ENCODE measurements around the gene ARHGEF40.

ARHGEF40 gene

GRCh38 chr14:21084396-21084795 is 14.3 kb downstream of the ARHGEF40 start:
- Histone ChIP-seq H3K36me3 (ENCODE audit: control insufficient read depth, insufficient read depth, low read length) (peaks cover 44% of the 10 kb centered on the region), H3K4me3 (ENCODE audit: low read length) (no peak overlapping the region), H3K4me1 (ENCODE audit: control insufficient read depth, insufficient read depth, low read length) (no peaks in the 10 kb centered on the region), H3K27ac (ENCODE audit: low read depth, low read length) (no peak overlapping the region), H3K27me3 (ENCODE audit: control insufficient read depth, insufficient read depth, low read length) (no peaks in the 10 kb centered on the region), H3K9ac (ENCODE audit: low read length) (no peak overlapping the region)

GRCh38 chr14:21084998-21085853 is 15.1 kb downstream of the ARHGEF40 start:
- no peak overlapping the region for H3K9ac ChIP-seq (ENCODE audit: low read length)
- H3K27ac ChIP-seq (ENCODE audit: low read depth, low read length), result peak overlapping the region; percentile 33
- peaks cover 37% of the 10 kb centered on the region for H3K36me3 ChIP-seq (ENCODE audit: control insufficient read depth, insufficient read depth, low read length)
- H3K4me1 ChIP-seq (ENCODE audit: control insufficient read depth, insufficient read depth, low read length), result no peaks in the 10 kb centered on the region
- H3K4me3 ChIP-seq (ENCODE audit: low read length), result no peak overlapping the region
- no peaks in the 10 kb centered on the region for H3K27me3 ChIP-seq (ENCODE audit: control insufficient read depth, insufficient read depth, low read length)

GRCh38 chr14:21086908-21087293 is 16.8 kb downstream of the ARHGEF40 start:
- Histone ChIP-seq H3K27ac (ENCODE audit: low read depth, low read length) (no peak overlapping the region), H3K4me3 (ENCODE audit: low read length) (no peak overlapping the region), H3K27me3 (ENCODE audit: control insufficient read depth, insufficient read depth, low read length) (no peaks in the 10 kb centered on the region), H3K9ac (ENCODE audit: low read length) (no peak overlapping the region), H3K36me3 (ENCODE audit: control insufficient read depth, insufficient read depth, low read length) (peaks cover 27% of the 10 kb centered on the region), H3K4me1 (ENCODE audit: control insufficient read depth, insufficient read depth, low read length) (no peaks in the 10 kb centered on the region)

- H3K4me3 ChIP-seq (ENCODE audit: low read length), result no peak overlapping the region
Observed at GRCh38 chr14:21087294-21088091, 17.4 kb downstream of the ARHGEF40 start.

GRCh38 chr14:21088687-21089086 is 18.6 kb downstream of the ARHGEF40 start:
- Histone ChIP-seq H3K27me3 (ENCODE audit: control insufficient read depth, insufficient read depth, low read length) (no peaks in the 10 kb centered on the region), H3K9ac (ENCODE audit: low read length) (no peak overlapping the region), H3K4me1 (ENCODE audit: control insufficient read depth, insufficient read depth, low read length) (peaks cover 2% of the 10 kb centered on the region), H3K36me3 (ENCODE audit: control insufficient read depth, insufficient read depth, low read length) (peaks cover 19% of the 10 kb centered on the region), H3K27ac (ENCODE audit: low read depth, low read length) (no peak overlapping the region), H3K4me3 (ENCODE audit: low read length) (no peak overlapping the region)

More at GRCh38 chr14:21087294-21088091, 17.4 kb downstream of the ARHGEF40 start:
- H3K36me3 ChIP-seq (ENCODE audit: control insufficient read depth, insufficient read depth, low read length), result peaks cover 21% of the 10 kb centered on the region
- H3K27me3 ChIP-seq (ENCODE audit: control insufficient read depth, insufficient read depth, low read length), result no peaks in the 10 kb centered on the region
- peaks cover 2% of the 10 kb centered on the region for H3K4me1 ChIP-seq (ENCODE audit: control insufficient read depth, insufficient read depth, low read length)
- no peak overlapping the region for H3K9ac ChIP-seq (ENCODE audit: low read length)
- no peak overlapping the region for H3K27ac ChIP-seq (ENCODE audit: low read depth, low read length)

GRCh38 chr14:21089271-21089670 is 19.2 kb downstream of the ARHGEF40 start:
- peaks cover 2% of the 10 kb centered on the region for H3K4me1 ChIP-seq (ENCODE audit: control insufficient read depth, insufficient read depth, low read length)
- peaks cover 14% of the 10 kb centered on the region for H3K36me3 ChIP-seq (ENCODE audit: control insufficient read depth, insufficient read depth, low read length)
- H3K9ac ChIP-seq (ENCODE audit: low read length), result no peak overlapping the region
- H3K4me3 ChIP-seq (ENCODE audit: low read length), result no peak overlapping the region
- H3K27ac ChIP-seq (ENCODE audit: low read depth, low read length), result no peak overlapping the region
- H3K27me3 ChIP-seq (ENCODE audit: control insufficient read depth, insufficient read depth, low read length), result no peaks in the 10 kb centered on the region

- no peak overlapping the region for H3K4me3 ChIP-seq (ENCODE audit: low read length)
- H3K27ac ChIP-seq (ENCODE audit: low read depth, low read length), result no peak overlapping the region
- peaks cover 11% of the 10 kb centered on the region for H3K36me3 ChIP-seq (ENCODE audit: control insufficient read depth, insufficient read depth, low read length)
- H3K4me1 ChIP-seq (ENCODE audit: control insufficient read depth, insufficient read depth, low read length), result peaks cover 2% of the 10 kb centered on the region
- H3K27me3 ChIP-seq (ENCODE audit: control insufficient read depth, insufficient read depth, low read length), result no peaks in the 10 kb centered on the region
- H3K9ac ChIP-seq (ENCODE audit: low read length), result no peak overlapping the region
Observed at GRCh38 chr14:21089877-21090193, 19.7 kb downstream of the ARHGEF40 start.

GRCh38 chr14:21090194-21090939 is 20.3 kb downstream of the ARHGEF40 start:
- no peak overlapping the region for H3K9ac ChIP-seq (ENCODE audit: low read length)
- H3K4me1 ChIP-seq (ENCODE audit: control insufficient read depth, insufficient read depth, low read length), result peaks cover 2% of the 10 kb centered on the region
- peaks cover 7% of the 10 kb centered on the region for H3K36me3 ChIP-seq (ENCODE audit: control insufficient read depth, insufficient read depth, low read length)
- H3K27ac ChIP-seq (ENCODE audit: low read depth, low read length), result no peak overlapping the region
- no peak overlapping the region for H3K4me3 ChIP-seq (ENCODE audit: low read length)
- no peaks in the 10 kb centered on the region for H3K27me3 ChIP-seq (ENCODE audit: control insufficient read depth, insufficient read depth, low read length)

- no peak overlapping the region for H3K27ac ChIP-seq (ENCODE audit: low read depth, low read length)
- no peak overlapping the region for H3K4me3 ChIP-seq (ENCODE audit: low read length)
- H3K9ac ChIP-seq (ENCODE audit: low read length), result no peak overlapping the region
- peaks cover 5% of the 10 kb centered on the region for H3K36me3 ChIP-seq (ENCODE audit: control insufficient read depth, insufficient read depth, low read length)
- H3K27me3 ChIP-seq (ENCODE audit: control insufficient read depth, insufficient read depth, low read length), result no peaks in the 10 kb centered on the region
- peaks cover 3% of the 10 kb centered on the region for H3K4me1 ChIP-seq (ENCODE audit: control insufficient read depth, insufficient read depth, low read length)
Observed at GRCh38 chr14:21090940-21091663, 21.0 kb downstream of the ARHGEF40 start.

GRCh38 chr14:21091821-21092272 is 21.7 kb downstream of the ARHGEF40 start:
- H3K27ac ChIP-seq (ENCODE audit: low read depth, low read length), result no peak overlapping the region
- H3K9ac ChIP-seq (ENCODE audit: low read length), result no peak overlapping the region
- H3K4me3 ChIP-seq (ENCODE audit: low read length), result no peak overlapping the region
- H3K27me3 ChIP-seq (ENCODE audit: control insufficient read depth, insufficient read depth, low read length), result no peaks in the 10 kb centered on the region
- H3K36me3 ChIP-seq (ENCODE audit: control insufficient read depth, insufficient read depth, low read length), result peaks cover 5% of the 10 kb centered on the region
- peaks cover 5% of the 10 kb centered on the region for H3K4me1 ChIP-seq (ENCODE audit: control insufficient read depth, insufficient read depth, low read length)

- H3K27me3 ChIP-seq (ENCODE audit: control insufficient read depth, insufficient read depth, low read length), result no peaks in the 10 kb centered on the region
- peaks cover 5% of the 10 kb centered on the region for H3K36me3 ChIP-seq (ENCODE audit: control insufficient read depth, insufficient read depth, low read length)
- no peak overlapping the region for H3K4me3 ChIP-seq (ENCODE audit: low read length)
- no peak overlapping the region for H3K27ac ChIP-seq (ENCODE audit: low read depth, low read length)
- H3K4me1 ChIP-seq (ENCODE audit: control insufficient read depth, insufficient read depth, low read length), result peaks cover 5% of the 10 kb centered on the region
- no peak overlapping the region for H3K9ac ChIP-seq (ENCODE audit: low read length)
Observed at GRCh38 chr14:21092273-21093011, 22.3 kb downstream of the ARHGEF40 start.
